DMS114 treated with DMSO at 0.1 percent for 48 hours (cell line): ENCODE data around the gene BCO2.

Source experiments
- DNase-seq: peaks from one replicate; lab custom pipeline; 2025; ENCODE audit not compliant: unreplicated experiment; lab: John Stamatoyannopoulos, UW

BCO2 gene

DNA sequence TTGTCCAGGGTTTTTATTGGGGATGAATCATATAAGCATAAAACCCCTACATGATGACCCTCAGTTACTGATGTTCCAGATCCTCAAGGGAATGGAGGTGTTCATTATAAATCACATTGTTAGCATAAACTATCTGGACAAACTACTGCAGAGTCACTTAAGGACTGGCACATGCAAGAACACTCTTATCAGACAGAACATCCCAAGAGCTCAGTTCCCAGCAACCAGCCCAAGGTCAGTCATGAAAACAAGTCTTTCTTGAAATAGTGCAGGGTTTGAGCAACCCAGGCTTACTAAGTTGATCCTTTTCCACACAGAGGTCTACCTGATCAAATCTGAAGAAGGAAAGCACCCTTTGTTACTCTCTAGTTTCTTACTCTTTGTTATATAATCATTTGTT is 37.4 kb downstream of the BCO2 start:
- no peak for DNase-seq

DNA sequence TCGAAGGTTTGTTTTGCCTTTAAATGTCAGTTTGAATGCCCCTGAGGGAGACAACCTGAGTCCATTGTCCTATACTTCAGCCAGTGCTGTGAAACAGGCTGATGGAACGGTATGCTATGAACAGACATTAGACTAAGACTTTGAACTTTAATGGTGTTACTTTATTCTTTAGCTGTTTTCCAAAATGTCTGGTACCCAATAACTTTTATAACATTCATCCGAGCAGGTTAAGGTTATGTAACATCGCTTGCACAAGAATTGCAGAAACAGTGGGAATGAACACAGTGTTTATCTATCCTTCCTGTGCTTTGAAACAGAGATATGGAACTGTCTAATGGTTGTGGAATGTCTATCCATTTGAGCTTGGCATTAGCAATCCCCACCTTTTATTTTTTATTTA is 38.4 kb downstream of the BCO2 start:
- no peak for DNase-seq

DNA sequence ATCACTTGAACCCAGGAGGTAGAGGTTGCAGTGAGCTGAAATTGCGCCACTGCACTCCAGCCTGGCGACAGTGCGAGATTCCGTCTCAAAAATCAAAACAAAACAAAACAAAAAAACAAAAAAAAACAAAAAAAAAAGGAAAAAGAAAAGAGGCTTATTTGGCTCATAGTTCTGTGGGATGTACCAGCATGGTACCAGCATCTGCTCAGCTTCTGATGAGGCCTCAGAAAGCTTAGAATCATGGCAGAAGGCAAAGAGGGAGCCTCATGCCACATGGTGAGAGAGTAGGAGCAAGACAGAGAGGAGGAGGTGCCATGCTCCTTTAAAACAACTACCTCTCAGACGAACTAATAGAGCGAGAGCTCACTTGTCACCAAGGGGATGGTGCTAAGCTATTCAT is 40.3 kb downstream of the BCO2 start:
- DNase-seq = no peak

DNA sequence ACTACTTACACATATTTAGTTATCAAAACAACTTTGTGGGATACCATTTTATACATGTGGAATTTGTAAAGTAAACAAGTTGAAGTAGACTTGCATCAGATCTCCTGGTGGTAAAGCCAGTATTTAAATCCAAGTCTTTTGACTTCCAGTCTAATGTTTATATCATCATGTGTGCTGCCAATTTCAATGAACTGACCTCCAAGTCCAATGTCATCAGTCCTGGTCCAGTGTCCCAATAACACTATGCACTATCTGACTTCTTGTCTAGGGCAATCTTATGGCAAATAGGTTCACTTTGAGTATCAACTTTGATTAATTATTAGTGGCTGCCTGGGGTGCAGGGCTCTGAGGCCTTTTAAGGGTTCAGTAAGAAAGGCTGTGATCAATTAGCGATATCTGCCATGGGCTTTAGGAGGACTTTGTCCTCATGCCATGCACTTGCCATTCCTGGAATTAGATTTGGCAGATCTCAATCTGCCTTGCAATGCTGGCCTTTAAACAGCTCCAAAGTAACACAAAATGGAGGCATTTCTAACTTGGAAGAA is 41.3 kb downstream of the BCO2 start:
- DNase-seq = no peak

DNA sequence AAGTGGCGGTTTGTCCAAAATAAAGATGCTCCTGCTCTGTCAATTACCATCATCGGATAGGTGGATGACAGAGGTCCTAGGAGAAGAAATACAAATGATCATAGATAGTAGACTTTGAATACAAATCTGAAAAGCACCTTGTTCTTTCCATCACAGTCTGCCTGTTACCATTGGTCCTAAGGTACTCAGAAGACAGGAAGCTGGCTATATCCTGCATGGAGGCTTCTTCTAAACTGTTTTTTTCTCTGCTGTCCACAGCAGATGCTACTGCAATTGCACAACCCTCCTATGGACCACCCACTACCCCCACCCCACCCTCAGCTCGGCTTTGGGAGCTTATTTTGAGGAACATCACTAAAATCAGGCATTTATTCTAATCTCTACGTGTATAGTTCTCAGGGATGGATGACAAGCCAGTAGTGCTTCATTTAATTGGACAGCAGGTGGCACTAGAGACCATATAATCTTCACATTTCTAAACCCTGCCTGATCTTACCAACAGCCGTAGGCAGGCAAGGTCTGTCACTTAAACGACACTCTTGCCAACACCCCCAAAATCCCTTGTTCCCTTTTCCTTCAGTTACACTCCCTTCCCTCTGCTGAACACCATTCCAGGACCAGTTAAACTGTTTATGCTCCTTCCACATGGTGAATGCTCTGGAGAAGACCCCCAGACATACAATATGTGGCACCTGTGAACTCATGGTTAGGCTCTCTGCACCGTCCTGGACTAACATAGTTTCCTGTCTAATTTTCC is 44.3 kb downstream of the BCO2 start:
- peak; percentile 52 for DNase-seq

DNA sequence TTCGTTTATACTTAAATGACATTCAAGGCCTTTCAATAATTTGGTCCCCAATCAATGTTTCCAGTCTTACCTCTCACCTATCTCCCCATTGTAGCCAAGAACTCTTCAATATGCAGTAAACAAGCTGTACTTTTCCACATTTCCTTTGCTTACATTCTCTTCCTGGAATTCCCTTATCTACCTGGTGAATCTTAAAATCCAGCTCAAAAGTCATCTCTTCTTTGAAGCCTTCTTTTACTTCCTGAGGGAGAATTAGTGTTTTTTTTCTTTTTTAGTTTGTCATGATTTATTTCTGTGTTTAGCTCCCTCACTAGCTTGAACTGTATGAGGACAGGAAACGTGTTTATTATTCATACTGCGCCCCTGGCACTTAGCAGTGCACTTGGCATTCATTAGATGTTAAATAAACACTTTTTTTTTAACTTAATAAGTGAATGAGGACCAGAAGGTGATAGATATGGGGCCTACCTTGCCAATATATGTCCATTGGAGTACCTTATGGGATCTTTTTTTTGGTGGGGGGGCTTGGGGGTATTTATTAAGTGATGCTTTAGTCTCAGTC is 46.0 kb downstream of the BCO2 start:
- no peak for DNase-seq

DNA sequence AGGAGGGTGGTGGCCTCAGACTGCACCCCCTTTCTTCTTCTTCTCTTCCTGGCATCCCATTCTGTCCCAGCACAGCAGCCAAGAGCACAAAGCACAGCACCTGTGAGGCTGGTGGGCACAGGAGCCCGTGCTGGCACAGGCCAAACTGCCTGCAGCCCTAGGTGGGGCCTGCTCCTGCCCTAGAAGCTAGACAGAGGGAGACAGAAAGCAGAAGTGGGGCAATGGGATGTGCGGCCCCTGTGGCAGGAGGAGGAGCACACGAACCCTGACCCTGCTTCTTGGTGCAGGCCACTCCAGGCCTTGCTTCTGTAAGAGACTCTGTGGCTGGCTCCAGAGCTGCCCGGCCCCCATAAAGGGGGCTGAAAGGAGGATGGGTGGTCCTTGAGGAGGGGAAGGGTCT is 47.0 kb downstream of the BCO2 start:
- DNase-seq = no peak

DNA sequence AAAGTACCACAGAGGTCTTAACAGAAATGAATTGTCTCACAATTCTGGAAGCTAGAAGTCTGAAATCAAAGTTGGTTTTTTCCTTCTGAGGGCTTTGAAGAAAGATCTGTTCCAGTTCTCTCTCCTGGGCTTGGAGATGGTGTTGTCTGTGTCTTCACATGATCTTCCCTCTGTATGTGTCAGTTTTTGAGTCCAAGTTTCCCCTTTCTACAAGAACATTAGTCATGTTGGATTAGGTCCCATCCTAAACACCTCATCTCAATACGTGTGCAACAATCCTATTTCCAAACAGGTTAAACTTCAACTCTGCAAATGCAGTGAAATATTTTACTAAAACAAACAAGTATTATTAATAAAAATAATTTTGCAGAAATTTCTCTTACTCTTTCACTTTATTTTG is 47.8 kb downstream of the BCO2 start:
- no peak for DNase-seq

DNA sequence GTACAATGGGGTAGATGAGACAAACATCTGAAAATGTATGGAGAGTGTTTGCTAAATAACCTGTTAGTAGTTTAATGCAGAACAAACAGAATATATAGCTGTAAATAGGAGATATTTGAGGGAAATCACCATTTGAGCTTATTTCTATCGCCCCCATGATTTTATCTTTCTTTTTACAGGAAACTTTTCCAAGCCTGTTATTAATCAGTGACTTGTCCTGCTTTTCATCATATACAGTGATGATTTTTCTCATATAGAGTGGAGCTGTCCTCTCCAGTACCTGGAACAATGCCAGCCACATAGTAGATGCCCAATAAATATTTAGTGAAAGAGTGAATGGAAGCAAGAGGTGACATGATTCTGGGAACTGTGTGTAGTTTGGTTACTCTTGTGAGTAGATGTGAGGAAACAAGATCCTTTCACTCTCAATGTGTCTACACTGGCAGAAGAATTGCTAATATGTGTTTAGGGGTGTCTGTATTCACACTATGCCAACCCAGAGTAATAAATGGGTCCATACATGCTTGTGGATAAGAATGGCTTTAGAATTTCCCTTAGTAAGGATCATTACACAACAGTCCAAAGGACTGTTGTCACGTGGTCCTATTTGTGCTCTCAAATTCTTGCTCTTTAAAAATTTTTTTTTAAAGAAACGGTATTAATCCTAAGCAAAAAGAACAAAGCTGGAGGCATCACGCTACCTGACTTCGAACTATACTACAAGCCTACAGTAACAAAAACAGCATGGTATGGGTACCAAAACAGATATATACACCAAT is 48.6 kb downstream of the BCO2 start:
- DNase-seq = no peak

DNA sequence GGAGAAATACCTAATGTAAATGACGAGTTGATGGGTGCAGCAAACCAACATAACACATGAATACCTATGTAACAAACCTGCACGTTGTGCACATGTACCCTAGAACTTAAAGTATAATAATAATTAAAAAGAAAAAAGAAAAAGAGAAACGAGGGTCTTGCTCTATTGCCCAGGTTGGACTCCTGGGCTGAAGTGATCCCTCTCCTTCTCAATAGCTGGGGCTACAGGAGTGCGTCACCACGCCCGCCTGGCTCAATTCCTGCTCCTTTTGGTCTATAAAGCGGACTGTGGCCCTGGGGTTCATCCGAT is 50.4 kb downstream of the BCO2 start:
- no peak for DNase-seq

DNA sequence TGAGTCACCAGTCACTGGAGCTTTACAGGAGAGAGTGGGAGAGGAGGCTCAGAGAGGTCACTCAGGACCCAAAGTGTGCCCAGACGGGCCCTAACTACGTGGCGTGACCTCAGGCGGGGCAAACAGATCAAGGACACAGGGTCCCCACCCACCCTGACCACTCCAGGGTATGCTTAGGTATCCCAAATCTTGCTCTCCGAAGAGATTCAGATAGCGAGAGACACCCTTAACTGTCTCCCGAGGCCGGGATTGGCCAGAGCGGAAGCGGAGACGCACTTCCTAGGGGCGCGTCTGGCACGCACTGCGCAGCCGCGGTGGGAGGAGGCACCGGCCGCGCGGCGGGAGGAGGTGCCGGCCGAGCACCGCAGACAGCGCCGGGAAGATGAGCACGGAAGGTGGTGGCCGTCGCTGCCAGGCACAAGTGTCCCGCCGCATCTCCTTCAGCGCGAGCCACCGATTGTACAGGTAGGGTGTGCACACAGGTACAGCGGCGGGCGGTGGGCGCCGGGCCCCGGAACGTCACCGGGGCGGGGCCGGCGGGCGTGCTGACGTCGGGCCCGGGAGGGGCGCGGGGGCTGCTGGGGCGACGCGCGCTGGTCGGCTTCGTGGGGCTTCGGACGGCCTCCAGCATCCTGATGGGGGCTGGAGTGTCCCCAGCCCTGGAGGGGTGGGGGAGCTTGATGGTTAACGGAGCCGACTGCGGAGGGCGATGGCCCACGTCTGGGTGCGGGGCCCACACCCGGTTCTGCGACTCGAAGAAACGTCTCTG is 50.9 kb downstream of the BCO2 start, which contains the start of gene PTS:
Gene PTS (plus strand): TSS at position 367 of the 769 bp plus-strand sequence. CDS start 16 bp downstream, at position 383.
- peak; percentile 42 for DNase-seq

DNA sequence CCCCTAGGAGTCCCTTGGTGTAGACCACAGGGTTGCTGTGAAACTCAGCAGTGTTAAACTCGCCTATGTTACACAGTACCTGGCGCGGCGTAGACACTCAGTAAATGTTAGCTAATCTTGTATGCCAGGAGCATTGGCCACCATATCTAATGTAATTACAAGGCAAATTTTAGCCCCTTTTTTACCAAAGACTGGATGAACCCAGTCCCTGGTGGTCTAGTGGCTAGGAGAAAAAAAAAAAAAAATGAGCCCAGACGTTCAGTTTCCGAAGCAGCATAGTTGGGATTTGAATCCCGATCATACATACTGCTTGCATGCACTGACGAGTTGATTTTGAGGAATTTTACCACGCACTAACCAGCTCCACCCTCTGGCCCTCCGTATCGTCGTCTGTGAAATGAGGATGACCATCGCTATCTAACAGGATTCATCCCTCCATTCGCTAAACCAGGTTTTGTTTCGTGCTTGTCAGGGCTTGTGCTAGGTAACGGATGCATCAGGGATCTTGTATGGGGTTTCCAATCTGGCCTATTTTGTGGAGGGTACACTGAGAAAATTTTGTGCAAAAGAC is 51.6 kb downstream of the BCO2 start:
- DNase-seq = no peak

DNA sequence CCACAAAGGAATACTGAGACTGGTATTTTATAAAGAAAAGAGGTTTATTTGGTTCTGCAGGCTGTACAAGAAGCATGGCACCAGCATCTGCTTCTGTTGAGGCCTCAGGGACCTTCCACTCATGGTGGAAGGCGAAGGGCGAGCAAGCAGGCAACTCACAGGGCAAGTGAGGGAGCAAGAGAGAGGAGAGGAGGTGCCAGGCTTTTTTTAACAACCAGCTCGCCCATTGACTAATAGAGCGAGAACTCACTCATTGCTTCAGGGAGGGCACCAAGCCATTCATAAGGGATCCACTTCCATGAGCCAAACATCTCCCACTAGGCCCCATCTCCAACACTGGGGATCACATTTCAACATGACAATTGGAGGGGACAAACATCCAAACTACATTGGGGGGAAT is 52.2 kb downstream of the BCO2 start:
- DNase-seq = no peak

DNA sequence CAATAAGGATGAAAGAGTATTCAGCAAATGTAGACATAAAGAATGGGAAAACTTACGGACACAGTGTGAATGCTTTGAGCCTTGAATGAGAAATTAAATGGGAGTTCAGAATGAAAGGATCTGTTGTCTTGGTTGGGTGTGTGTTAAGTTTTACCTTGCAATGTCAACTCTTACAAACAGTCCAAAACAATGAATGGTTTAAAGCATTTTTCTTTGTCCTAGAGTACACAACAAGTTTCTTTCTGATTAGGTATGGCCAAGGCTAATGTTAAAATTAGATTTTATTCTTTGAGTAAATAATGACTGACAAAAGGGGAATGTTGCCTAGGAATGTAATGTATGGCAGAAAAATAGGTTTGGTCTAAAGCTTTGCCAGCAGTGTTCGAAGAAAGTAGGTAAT is 53.4 kb downstream of the BCO2 start:
- no peak for DNase-seq

DNA sequence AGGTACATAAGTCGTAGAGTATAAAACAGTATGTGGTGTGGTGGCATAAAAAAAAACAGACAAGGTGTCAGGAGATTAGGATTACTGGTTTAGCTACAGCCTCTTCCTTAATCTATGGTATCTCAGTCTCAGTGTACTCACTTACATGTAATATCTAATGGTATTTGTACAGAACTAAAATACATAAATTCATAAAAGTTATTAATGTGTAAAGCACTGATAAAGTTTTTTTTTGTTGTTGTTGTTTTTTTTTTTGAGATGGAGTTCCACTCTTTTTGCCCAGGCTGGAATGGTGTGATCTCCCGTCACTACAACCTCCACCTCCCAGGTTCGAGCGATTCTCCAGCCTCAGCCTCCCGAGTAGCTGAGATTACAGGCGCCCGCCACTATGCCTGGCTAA is 53.8 kb downstream of the BCO2 start:
- DNase-seq = no peak

DNA sequence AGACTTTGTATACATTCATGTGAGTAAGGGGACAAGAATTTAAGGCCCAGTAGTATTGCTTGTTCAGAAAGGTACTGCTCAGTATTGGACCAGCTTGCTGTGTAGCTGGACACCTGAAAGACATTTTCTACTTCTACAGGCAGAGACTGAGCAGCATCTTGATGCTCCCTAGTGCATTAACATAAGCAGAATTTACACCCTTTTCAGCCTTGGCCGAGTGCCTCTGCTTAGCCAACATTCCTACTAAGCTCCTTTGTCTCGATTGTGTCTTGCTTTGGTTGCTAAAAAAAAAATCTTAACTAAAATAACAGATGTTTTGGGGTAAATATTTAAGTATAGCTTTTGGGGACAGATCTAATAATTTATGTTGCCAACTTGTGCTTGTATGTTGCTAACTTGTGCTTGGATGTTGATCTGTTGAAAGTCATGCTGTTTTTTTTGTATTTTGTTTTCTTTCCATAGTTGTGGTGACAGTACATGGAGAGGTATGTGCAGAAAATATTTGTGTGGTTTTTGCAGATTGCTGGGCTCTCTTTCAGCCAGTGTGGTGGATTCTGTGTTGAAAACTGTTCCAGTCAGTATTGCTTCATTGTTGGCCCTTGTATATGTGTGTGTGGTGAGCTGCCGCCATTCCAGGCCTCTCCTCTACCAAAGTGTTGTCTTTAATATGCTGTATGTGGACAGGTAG is 54.6 kb downstream of the BCO2 start:
- DNase-seq = no peak

DNA sequence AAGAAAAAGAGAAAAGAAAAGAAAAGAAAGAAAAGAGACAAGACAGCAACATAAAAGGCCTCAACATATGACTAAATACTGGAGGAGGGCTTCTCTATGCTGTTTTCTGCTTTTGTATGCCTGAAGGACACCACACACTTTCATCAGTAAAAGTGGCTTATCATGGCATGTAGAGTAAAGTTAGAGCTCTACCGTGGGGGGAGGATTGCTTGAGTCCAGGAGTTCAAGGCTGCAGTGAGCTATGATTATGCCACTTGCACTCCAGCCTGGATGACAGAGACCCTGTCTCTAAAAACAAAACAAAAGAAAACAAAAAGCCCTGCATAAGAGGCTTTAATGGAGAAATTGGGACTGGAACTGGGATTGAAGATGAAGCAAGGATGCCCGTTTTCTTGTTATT is 56.6 kb downstream of the BCO2 start:
- DNase-seq = no peak

DNA sequence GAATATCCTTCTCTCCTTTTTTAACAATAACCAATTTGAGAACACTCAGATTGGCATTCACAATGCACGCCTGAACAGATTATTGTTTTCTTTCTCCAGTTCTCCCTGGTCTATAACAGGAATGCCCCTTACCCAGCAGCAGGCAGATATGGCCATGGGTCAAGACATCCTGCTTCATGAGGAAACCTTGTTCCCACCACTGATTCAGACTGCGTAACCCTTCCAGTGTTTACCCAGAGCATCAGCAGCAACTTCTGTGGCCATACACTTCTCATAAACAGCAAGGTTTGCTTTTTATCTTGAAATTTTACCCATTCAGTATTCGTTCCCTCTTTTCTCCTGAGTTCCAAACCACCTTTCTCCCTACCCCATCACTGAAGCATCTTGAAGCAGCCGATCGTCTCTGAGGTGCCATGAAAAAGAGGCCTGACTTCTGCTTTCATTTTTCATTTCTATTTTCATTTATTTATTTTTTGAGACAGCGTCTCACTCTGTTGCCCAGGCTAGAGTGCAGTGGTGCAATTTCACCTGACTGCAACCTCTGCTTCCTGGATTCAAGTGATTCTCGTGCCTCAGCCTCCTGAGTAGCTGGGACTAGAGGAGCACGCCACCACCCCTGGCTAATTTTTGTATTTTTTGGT is 60.6 kb downstream of the BCO2 start:
- DNase-seq = no peak

DNA sequence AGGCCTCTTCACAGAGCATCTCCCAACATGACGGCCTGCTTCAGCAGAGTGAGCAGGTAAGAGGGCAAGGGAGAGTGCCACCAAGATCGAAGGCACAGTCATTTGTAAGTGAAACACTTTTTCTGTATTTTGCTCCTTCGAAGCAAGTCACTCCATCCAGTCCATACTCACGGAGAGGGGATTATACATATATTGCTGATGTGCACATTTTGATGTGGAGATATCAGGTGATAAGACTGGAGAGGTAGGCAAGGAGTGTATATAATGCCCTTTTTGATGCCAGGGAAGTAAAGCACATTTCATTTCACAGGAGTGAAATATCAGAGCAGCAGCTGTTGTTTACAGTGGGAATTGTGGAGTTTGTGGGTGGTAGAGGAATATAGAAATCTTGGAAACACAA is 62.1 kb downstream of the BCO2 start:
- DNase-seq = no peak

DNA sequence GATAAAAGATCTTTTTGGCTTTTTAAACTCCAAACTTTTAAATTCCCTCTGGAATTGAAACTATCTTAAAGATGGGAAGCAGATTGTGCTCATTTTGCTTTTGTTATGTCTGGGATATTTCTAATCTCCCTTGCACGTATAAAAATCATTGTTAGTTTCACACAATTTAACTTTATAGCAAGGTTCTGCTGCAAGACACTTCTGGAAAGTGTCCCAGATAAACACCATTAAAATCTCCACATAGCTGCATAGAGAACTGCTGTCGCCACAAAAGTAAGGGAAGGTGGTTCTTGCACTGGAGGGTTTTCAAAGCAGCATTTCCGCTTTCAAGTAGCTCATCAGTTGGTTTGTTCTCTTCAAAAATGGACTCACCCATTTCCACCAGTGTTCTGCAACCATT is 62.7 kb downstream of the BCO2 start:
- DNase-seq = no peak
